Subcutaneous abdominal adipose tissue (tissue), 5 donors: ENCODE measurements around the gene CEP170B.
"Not testable (repeated sequence)": the region's sequence is repeated elsewhere in the genome, so short reads cannot be mapped to it uniquely, and the experiment has no call there.

Source experiments
- H3K27ac ChIP-seq: one replicate; pipeline ENCODE4 v1.7.0; 2013; ENCODE audit warnings: low read depth, mild to moderate bottlenecking, inconsistent platforms, low read length, moderate library complexity
- H3K27me3 ChIP-seq, 5 donors: one replicate each; pipeline ENCODE4 v1.7.0; 2013; ENCODE audit warnings: low read length in 5 of 5, inconsistent platforms in 1 of 5; ENCODE audit not compliant: control insufficient read depth in 5 of 5, insufficient read depth in 4 of 5
- H3K36me3 ChIP-seq, 5 donors: one replicate each; pipeline ENCODE4 v1.7.0; 2013; ENCODE audit warnings: low read length in 5 of 5; ENCODE audit not compliant: control insufficient read depth in 5 of 5, insufficient read depth in 5 of 5
- H3K4me1 ChIP-seq, 5 donors: one replicate each; pipeline ENCODE4 v1.7.0; 2013; ENCODE audit warnings: low read length in 5 of 5, mild to moderate bottlenecking in 3 of 5, moderate library complexity in 1 of 5; ENCODE audit not compliant: control insufficient read depth in 5 of 5, insufficient read depth in 5 of 5
- H3K4me3 ChIP-seq, 5 donors: one replicate each; pipeline ENCODE4 v1.7.0; 2013; ENCODE audit warnings: low read length in 5 of 5, low read depth in 1 of 5
- H3K9ac ChIP-seq, 5 donors: one replicate each; pipeline ENCODE4 v1.7.0; 2013; ENCODE audit warnings: low read length in 5 of 5, mild to moderate bottlenecking in 4 of 5, moderate library complexity in 3 of 5
- H3K9me3 ChIP-seq, 5 donors: one replicate each; pipeline ENCODE4 v1.7.0; 2013; ENCODE audit warnings: low read length in 5 of 5; ENCODE audit not compliant: control insufficient read depth in 5 of 5
- donor health status: healthy.
- donor health status: healthy.
- donor health status: healthy.
- donor health status: healthy.
- donor health status: healthy.

CEP170B gene

DNA sequence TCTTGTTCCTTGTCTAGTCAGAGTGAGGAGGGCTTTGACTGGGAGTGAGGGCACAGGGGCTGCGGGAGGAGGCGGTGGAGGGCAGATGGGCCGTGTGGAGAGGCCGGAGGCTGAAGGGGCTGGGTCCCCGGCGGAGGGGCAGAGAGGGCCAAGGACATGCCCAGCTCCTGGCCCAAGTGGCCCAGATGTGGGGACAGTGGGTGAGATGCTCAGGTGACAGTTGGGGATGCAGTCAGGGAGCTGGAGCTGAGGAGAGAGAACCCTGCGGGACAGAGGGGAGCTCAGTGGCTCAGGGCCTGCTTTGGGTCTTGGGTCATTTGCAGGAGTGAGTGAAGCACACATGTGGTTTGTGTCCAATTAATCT lies 33.1 kb downstream of the CEP170B start:
- no peak overlapping the region for H3K9ac ChIP-seq
- no peaks in the 10 kb centered on the region for H3K27me3 ChIP-seq
- no peak overlapping the region for H3K27ac ChIP-seq
- H3K9me3 ChIP-seq, result no peaks in the 10 kb centered on the region
- H3K4me1 ChIP-seq, result peaks cover 8 to 29% (median 23%) of the 10 kb centered on the region in 5 donors
- no peak overlapping the region for H3K4me3 ChIP-seq
- peaks cover 0 to 10% (median 5%) of the 10 kb centered on the region in 5 donors for H3K36me3 ChIP-seq

DNA sequence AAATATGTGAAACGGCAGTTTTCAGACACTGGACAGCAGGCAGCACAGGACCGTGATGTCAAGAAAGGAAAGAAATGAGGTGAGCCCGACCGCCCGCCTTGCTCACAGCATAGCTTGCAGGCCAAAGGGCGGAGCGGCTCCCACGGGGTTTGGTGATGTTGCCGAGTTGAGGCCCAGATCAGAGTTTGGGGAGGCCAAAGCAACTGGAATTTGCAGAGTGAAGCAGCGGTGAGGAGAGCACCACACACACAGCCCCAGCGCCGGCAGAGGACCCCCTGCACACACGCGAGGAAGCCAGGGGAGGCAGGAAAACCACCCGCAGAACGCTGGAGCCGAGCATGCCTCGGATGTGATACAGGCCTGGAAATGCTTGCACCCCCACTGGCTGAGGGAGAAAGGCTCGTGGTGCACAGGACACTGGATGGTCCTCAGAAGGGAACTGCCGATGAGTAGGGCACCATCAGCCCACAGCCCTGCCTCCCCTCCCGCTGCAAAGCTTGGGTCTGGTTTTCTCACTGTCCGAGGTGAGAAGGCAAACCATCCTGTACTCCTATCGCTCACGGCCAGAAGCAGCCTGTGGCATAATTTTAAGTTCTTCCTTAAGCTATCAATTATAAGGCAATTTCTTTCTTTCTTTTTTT lies 33.9 kb downstream of the CEP170B start:
- Histone ChIP-seq H3K27me3 (no peaks in the 10 kb centered on the region), H3K4me3 (no peak overlapping the region), H3K4me1 (peaks cover 8 to 29% (median 23%) of the 10 kb centered on the region in 5 donors), H3K27ac (no peak overlapping the region), H3K9me3 (no peaks in the 10 kb centered on the region), H3K9ac (no peak overlapping the region), H3K36me3 (peaks cover 0 to 8% (median 2%) of the 10 kb centered on the region in 5 donors)

DNA sequence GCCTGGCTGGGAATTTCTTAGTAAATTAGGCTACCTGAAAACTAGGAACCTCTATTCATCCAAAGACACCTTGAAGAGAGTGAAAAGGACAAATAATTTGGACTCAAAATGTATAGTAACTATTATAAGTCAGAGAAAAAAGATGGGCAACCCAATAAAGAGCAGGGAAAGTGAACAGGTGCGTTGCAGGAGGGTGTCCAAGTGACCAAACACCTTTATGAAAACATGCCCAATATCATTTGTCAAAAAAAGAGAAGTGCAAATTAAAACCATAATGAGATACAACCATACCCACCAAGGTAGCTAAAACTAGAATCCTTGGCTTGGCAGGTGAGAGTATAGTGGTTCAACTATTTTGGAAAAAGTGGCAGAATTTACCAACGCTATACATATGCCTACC lies 34.7 kb downstream of the CEP170B start:
- Histone ChIP-seq H3K27me3 (peaks cover 0 to 2% (median 0%) of the 10 kb centered on the region in 5 donors), H3K4me1 (peaks cover 7 to 29% (median 15%) of the 10 kb centered on the region in 5 donors), H3K9ac (no peak overlapping the region), H3K9me3 (no peaks in the 10 kb centered on the region), H3K27ac (no peak overlapping the region), H3K4me3 (no peak overlapping the region), H3K36me3 (peaks cover 0 to under 1% (median 0%) of the 10 kb centered on the region in 5 donors)

DNA sequence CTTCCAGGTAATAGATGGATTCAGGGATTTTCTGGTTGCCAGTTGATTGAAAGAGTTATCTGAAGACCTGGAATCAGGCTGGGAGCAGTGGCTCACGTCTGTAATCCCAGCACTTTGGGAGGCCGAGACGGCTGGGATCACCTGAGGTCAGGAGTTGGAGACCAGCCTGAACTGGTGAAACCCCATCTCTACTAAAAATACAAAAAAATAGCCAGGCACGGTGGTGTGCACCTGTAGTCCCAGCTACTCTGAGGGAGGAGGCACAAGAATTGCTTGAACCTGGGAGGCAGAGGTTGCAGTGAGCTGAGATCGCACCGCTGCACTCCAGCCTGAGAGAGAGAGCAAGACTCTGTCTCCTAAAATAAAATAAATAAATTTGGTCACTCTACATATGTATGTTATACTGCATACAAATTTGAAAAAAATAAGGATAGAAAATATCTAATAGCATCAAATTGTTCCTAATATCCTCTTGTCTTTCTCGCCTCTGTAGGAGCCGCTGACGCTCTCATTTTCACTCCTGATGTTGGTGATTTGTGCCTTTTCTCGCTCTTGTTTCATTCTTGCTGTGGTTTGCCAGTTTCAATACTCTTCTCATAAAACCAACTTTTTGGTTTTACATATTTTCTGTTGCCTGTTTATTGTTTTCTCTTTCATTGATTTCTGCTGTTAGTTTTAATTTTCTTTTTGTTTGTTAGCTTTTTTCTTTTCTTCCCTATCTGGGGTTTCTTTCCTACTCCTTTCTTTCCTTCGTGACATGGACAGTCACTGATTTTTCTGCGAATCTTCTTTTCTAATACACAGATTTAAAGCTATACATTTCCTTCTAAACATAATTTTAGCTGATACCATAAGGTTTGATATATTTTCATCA lies 35.8 kb downstream of the CEP170B start:
- Histone ChIP-seq H3K27me3 (peaks cover 0 to 4% (median 0%) of the 10 kb centered on the region in 5 donors), H3K9me3 (no peaks in the 10 kb centered on the region), H3K4me3 (no peak overlapping the region), H3K36me3 (no peaks in the 10 kb centered on the region), H3K9ac (no peak overlapping the region), H3K4me1 (peaks cover 7 to 21% (median 8%) of the 10 kb centered on the region in 5 donors), H3K27ac (no peak overlapping the region)

DNA sequence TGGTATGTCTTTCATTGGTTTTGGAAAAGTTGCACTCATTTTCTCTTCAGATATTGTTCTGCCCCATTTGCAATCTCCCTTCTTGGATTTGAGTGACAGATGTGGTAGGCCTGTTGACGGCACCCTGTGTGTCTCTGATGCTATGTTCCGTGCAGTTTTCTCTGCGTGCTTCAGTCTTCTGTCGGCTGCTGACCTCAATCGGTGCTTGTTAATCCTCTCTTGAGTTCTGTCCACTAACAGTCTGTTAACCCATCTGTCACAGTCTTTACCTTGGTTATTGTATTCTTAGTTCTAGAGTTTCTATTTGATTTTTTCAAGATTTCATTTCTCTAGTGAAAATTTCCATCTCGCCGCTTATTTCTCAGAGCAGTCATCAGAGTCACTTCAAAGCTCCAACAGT lies 38.9 kb downstream of the CEP170B start:
- Histone ChIP-seq H3K27ac (no peak overlapping the region), H3K4me3 (no peak overlapping the region), H3K36me3 (no peaks in the 10 kb centered on the region), H3K9ac (no peak overlapping the region), H3K4me1 (peaks cover 2 to 4% (median 3%) of the 10 kb centered on the region in 5 donors), H3K27me3 (peaks cover 0 to 4% (median 0%) of the 10 kb centered on the region in 5 donors), H3K9me3 (no peaks in the 10 kb centered on the region)

DNA sequence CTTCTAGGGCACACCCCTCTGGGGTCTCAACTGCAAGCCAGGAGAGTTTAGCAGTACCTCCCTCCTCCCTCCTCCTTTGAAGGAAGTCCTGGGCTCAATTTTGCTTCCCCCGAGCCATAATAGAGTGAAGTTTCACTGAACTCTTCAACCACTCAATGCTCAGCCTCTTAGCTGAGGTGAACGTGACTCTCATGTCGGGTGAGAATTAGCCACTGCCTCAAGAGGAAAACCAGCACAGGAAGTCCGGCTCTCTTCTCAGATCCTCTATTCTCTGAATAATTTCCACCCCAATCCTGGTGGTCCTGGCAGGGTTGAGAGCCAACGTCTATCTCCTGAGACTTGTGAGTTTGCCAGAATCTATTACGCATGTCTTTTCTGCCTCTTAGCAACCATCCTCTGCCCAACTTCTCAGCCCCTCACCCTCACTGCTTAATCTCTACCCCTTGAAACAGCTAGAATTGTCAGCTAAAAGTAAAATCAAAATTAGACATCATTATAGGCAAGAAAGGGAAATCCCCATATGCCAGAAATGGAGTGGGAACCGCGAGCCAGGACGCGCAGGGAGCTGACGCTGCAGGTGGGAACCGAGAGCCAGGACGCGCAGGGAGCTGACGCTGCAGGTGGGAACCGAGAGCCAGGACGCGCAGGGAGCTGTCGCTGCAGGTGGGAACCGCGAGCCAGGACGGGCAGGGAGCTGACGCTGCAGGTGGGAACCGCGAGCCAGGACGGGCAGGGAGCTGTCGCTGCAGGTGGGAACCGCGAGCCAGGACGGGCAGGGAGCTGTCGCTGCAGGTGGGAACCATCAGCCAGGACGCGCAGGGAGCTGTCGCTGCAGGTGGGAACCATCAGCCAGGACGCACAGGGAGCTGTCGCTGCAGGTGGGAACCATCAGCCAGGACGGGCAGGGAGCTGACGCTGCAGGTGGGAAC lies 39.8 kb downstream of the CEP170B start:
- H3K27ac ChIP-seq, H3K4me1 ChIP-seq, H3K9me3 ChIP-seq, H3K36me3 ChIP-seq, H3K9ac ChIP-seq, H3K4me3 ChIP-seq, H3K27me3 ChIP-seq: not testable (repeated sequence)

DNA sequence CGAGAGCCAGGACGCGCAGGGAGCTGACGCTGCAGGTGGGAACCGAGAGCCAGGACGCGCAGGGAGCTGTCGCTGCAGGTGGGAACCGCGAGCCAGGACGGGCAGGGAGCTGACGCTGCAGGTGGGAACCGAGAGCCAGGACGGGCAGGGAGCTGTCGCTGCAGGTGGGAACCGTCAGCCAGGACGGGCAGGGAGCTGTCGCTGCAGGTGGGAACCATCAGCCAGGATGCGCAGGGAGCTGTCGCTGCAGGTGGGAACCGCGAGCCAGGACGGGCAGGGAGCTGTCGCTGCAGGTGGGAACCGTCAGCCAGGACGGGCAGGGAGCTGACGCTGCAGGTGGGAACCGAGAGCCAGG lies 40.5 kb downstream of the CEP170B start:
- not testable (repeated sequence) for H3K9ac ChIP-seq, H3K9me3 ChIP-seq, H3K27me3 ChIP-seq, H3K4me3 ChIP-seq, H3K27ac ChIP-seq, H3K4me1 ChIP-seq, H3K36me3 ChIP-seq

DNA sequence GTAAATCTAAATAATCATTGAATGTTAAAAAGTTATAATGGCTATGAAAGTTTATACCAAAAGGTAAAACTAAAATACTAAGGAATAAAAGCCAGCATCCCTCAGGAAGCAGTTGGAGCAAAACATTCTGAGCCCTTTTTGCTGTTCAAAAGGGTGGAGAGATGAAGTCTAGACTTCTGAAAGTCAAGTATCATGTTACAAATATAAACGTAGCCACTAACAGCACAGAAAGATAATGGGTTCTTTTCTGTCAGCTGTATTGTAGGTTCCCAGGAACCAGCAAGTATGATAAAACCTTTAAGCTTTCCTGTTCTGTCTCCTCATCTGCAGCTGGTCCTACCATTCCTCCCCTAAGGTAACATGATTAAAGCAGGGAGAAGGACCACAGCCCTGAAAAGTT lies 43.2 kb downstream of the CEP170B start:
- Histone ChIP-seq H3K27ac (no peak overlapping the region), H3K27me3 (peaks cover 0 to 4% (median 0%) of the 10 kb centered on the region in 5 donors), H3K9ac (no peak overlapping the region), H3K4me1 (no peaks in the 10 kb centered on the region), H3K4me3 (no peak overlapping the region), H3K36me3 (no peaks in the 10 kb centered on the region), H3K9me3 (peaks cover 4 to 7% (median 5%) of the 10 kb centered on the region in 5 donors)

DNA sequence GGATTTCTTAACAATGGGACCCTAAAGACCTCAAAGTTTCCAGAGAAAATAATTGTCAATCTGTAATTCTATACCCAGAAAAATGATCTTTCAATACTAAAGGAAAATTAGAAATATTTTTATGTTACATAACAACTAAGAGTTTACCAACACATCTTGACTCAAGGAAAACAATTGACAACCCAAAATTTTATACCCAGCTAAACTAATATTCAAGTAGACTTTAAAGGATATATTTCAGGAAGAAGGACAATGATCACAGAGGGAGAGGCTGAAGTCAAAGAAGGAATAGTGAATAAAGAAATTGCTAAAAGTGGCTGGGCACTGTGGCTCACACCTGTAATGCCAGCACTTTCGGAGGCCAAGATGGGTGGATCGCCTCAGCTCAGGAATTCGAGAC lies 47.0 kb downstream of the CEP170B start:
- no peak overlapping the region for H3K27ac ChIP-seq
- no peak overlapping the region for H3K9ac ChIP-seq
- peaks cover 4 to 7% (median 5%) of the 10 kb centered on the region in 5 donors for H3K9me3 ChIP-seq
- H3K4me3 ChIP-seq, result no peak overlapping the region
- H3K27me3 ChIP-seq, result no peaks in the 10 kb centered on the region
- no peaks in the 10 kb centered on the region for H3K36me3 ChIP-seq
- no peaks in the 10 kb centered on the region for H3K4me1 ChIP-seq
